GM19452 (cell line): ENCODE results near the gene FBRS.
A peak's percentile ranks its signal among the peaks of the same experiment; 100 is the strongest.
"Not testable (repeated sequence)": the region's sequence is repeated elsewhere in the genome, so short reads cannot be mapped to it uniquely, and the experiment has no call there.

Experiments
- ATAC-seq: cut with Tn5 transposase; IDR thresholded peaks from one replicate; pipeline ENCODE4 v1.9.1; 2021; ENCODE audit not compliant: unreplicated experiment

The FBRS gene

GRCh38 chr16:30664616-30665109 is 6.4 kb downstream of the FBRS start:
- no peak for ATAC-seq

GRCh38 chr16:30665155-30665829 is 7.1 kb downstream of the FBRS start:
- no peak for ATAC-seq

- no peak for ATAC-seq
These were observed 7.6 kb downstream of the FBRS start for GRCh38 chr16:30665830-30666190.

- ATAC-seq, result no peak
These were observed 8.4 kb downstream of the FBRS start for GRCh38 chr16:30666681-30667080.

- ATAC-seq, result no peak
These were observed 9.2 kb downstream of the FBRS start for GRCh38 chr16:30667361-30667905.

- no peak for ATAC-seq
These were observed 10.2 kb downstream of the FBRS start for GRCh38 chr16:30668393-30668792.

- no peak for ATAC-seq
These were observed 11.0 kb downstream of the FBRS start for GRCh38 chr16:30669026-30669902.

GRCh38 chr16:30669903-30670824 is 11.9 kb downstream of the FBRS start:
- no peak for ATAC-seq

- no peak for ATAC-seq
These were observed 16.9 kb downstream of the FBRS start for GRCh38 chr16:30675143-30675542.

GRCh38 chr16:30677931-30678585 is 19.8 kb downstream of the FBRS start:
- no peak for ATAC-seq

- ATAC-seq, result no peak
These were observed 20.3 kb downstream of the FBRS start for GRCh38 chr16:30678586-30678970.

GRCh38 chr16:30680326-30680725 is 22.1 kb downstream of the FBRS start:
- no peak for ATAC-seq

- ATAC-seq, result no peak
These were observed 30.5 kb downstream of the FBRS start for GRCh38 chr16:30688701-30689100.

GRCh38 chr16:30691907-30692306 is 33.7 kb downstream of the FBRS start:
- ATAC-seq, result no peak

GRCh38 chr16:30692396-30693064 is 34.3 kb downstream of the FBRS start:
- no peak for ATAC-seq

- ATAC-seq, result no peak
These were observed 36.9 kb downstream of the FBRS start for GRCh38 chr16:30694926-30695693.

- not testable (repeated sequence) for ATAC-seq
These were observed 38.4 kb downstream of the FBRS start for GRCh38 chr16:30696646-30697045.

GRCh38 chr16:30697264-30698138 is 39.3 kb downstream of the FBRS start:
- peak; percentile 84 for ATAC-seq
